ENCODE results near the gene EMC10. TPM values are rescaled to one million over a fixed set of nuclear protein-coding genes. Genes with fewer than 3 reads are reported as not detected.

EMC10 gene
- polyA plus RNA-seq, 1 experiment, result 45.4 TPM

DNA sequence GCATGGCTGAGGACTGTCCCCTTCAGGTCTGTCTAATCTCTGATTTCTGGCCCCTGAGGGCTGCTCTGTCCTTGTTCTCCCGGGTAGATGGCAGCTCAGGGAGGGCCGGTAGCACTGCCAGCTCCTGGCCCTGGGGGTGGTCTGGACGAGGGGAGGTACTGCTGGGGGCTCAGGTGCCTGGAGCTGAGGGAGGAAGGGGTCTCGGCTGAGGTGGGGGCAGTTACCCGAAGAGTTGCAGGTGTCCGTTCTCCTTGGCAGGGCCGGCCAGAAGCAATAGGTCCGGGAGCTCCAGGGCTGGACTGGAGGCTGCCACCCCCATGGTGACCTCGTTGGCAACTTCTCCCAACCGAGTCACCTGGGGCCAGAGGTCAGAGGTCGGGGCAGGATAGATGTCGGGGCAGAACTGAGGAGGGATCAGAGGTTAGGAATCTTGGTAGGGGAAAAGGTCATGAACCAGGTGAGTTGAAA lies 1.2 kb upstream of the EMC10 start:
- no peak for DNase-seq (ENCODE audit: low read depth, low spot score)
- no peaks in the 10 kb centered on the region for H3K27me3 ChIP-seq (ENCODE audit: control insufficient read depth, insufficient read depth, low read length)
- H3K27ac ChIP-seq (ENCODE audit: low read depth, low read length), result no peak overlapping the region
- no peak overlapping the region for H3K4me3 ChIP-seq (ENCODE audit: low read depth, low read length)
- TF ChIP-seq, protein P1, sequence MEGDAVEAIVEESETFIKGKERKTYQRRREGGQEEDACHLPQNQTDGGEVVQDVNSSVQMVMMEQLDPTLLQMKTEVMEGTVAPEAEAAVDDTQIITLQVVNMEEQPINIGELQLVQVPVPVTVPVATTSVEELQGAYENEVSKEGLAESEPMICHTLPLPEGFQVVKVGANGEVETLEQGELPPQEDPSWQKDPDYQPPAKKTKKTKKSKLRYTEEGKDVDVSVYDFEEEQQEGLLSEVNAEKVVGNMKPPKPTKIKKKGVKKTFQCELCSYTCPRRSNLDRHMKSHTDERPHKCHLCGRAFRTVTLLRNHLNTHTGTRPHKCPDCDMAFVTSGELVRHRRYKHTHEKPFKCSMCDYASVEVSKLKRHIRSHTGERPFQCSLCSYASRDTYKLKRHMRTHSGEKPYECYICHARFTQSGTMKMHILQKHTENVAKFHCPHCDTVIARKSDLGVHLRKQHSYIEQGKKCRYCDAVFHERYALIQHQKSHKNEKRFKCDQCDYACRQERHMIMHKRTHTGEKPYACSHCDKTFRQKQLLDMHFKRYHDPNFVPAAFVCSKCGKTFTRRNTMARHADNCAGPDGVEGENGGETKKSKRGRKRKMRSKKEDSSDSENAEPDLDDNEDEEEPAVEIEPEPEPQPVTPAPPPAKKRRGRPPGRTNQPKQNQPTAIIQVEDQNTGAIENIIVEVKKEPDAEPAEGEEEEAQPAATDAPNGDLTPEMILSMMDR (IDR thresholded peaks at IDR 0.05; ENCODE audit: low read depth, low read length), result no peak
- ChIA-PET POLR2A (no interaction called here), CTCF (interaction anchor here (0.8 to 1.5 kb wide), 3 partner anchors 15 to 309 kb away, joined by 3 to 4 read pairs (median 4); no protein-coding TSS in a partner anchor)
- H3K9me3 ChIP-seq (ENCODE audit: control insufficient read depth, insufficient read depth, low read length), result peaks cover 13% of the 10 kb centered on the region

DNA sequence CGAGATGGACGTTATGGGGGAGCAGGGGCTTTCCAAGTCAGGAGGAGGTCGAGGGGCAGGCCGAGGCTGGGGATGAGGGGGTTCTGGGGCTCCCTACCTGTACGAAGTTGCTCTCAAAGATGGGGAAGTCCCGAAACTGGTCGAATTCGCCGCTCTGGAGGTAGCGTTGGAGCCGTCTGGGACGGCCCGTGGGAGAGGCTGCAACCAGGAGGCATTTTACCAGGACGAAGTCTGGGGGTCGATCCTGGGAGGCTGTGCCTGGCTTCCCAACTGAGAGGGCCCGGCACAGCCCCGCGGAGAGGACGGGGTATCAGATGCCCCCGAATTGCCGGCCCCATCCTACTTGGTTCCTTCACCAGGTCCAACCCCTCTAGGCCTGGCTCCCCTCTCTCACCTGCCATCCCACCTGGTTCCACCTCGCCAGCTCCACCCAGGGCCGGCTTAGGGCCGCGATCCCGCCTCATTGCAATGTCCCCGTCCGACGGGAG lies 527 bp upstream of the EMC10 start:
- CTCF ChIA-PET, result no interaction called here
- Histone ChIP-seq H3K27ac (ENCODE audit: low read depth, low read length) (no peak overlapping the region), H3K4me3 (ENCODE audit: low read depth, low read length) (no peak overlapping the region; the same call in 1 of the 2 replicates), H3K27me3 (ENCODE audit: control insufficient read depth, insufficient read depth, low read length) (no peaks in the 10 kb centered on the region), H3K9me3 (ENCODE audit: control insufficient read depth, insufficient read depth, low read length) (peaks cover 13% of the 10 kb centered on the region)
- TF ChIP-seq, protein P1 (IDR thresholded peaks at IDR 0.05; ENCODE audit: low read depth, low read length), result no peak
- POLR2A ChIA-PET, result interaction anchor here (1.3 kb wide), 1 partner anchor 35 kb away, joined by 3 read pairs; the partner anchor contains the start of gene JOSD2
- DNase-seq (ENCODE audit: low read depth, low spot score), result no peak

DNA sequence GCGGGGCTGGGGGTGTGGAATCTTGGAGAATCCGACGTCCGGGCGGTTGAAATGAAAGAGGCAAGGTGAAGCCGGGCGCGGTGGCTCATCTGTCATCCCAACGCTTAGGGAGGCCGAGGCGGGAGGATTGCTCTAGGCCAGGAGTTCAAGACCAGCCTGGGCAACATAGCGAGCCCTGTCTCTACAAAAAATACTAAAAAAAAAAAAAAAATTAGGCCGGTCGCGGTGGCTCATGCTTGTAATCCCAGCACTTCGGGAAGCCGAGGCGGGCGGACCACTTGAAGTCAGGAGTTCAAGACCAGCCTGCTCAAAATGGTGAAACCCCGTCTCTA lies 566 bp downstream of the EMC10 start:
- no peak for DNase-seq (ENCODE audit: low read depth, low spot score)
- CTCF ChIA-PET, result interaction anchor here (0.7 kb wide), 2 partner anchors 8 to 328 kb away, joined by 3 read pairs; no protein-coding TSS in a partner anchor
- POLR2A ChIA-PET, result interaction anchor here (1.3 kb wide), 1 partner anchor 34 kb away, joined by 3 read pairs; the partner anchor contains the start of gene JOSD2

DNA sequence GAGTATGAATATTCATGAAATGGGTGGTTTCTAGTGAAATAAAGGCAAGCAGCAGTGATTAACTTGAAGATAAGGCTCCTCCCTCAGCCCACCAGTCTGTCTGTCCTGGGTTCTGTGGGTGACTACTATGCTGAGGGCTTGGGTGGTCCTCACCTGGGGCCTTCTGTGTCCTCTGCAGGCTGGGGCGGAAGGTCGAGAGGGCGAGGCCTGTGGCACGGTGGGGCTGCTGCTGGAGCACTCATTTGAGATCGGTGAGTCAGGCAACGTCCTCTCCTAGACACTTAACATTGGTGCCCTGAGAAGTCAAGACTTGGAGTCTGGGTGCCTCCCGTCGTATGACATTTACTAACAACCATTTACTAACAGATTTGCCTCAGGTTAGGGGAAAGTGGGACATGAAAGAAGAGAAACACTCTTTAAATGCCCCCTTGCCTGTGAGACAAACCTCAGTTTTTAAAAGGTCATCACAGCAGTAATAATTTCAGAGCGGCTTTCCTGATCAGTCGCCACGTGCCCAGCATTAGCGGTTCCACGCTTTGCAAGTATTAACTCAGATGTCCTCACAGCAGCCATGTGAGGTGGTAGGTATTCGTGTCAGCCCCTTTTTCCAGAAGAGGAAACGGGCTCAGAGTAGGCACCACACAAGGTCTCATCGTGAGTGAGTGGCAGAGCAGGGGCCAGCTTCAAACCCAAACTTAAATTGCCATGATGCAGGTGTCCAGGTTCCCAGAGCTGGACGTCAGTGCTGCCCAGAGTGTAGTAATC lies 1.6 kb downstream of the EMC10 start:
- no peak for DNase-seq (ENCODE audit: low read depth, low spot score)
- ChIA-PET POLR2A (interaction anchor here (0.7 to 1.8 kb wide), 2 partner anchors 31 to 33 kb away, joined by 3 read pairs; partner anchors contain the start of gene JOSD2), CTCF (interaction anchor here (0.6 to 1.5 kb wide), 4 partner anchors 12 to 109 kb away, joined by 3 to 5 read pairs (median 4); no protein-coding TSS in a partner anchor)
- H3K9me3 ChIP-seq (ENCODE audit: control insufficient read depth, insufficient read depth, low read length), result peaks cover 13% of the 10 kb centered on the region
- TF ChIP-seq, protein P1 (IDR thresholded peaks at IDR 0.05; ENCODE audit: low read depth, low read length), result no peak
- no peaks in the 10 kb centered on the region for H3K27me3 ChIP-seq (ENCODE audit: control insufficient read depth, insufficient read depth, low read length)
- no peak overlapping the region for H3K27ac ChIP-seq (ENCODE audit: low read depth, low read length)
- H3K4me3 ChIP-seq (ENCODE audit: low read depth, low read length), result no peak overlapping the region

More for the DNA sequence above, 566 bp downstream of the EMC10 start:
- H3K4me3 ChIP-seq (ENCODE audit: low read depth, low read length), result peak overlapping the region; percentile 90
- H3K9me3 ChIP-seq (ENCODE audit: control insufficient read depth, insufficient read depth, low read length), result peaks cover 13% of the 10 kb centered on the region
- TF ChIP-seq, protein P1 (IDR thresholded peaks at IDR 0.05; ENCODE audit: low read depth, low read length), result no peak
- no peaks in the 10 kb centered on the region for H3K27me3 ChIP-seq (ENCODE audit: control insufficient read depth, insufficient read depth, low read length)
- H3K27ac ChIP-seq (ENCODE audit: low read depth, low read length), result no peak overlapping the region
